ENCODE measurements around the gene TRIM60.
"Not testable (repeated sequence)": the region's sequence is repeated elsewhere in the genome, so short reads cannot be mapped to it uniquely, and the experiment has no call there.

- TF ChIP-seq GATA2 (IDR thresholded peaks at IDR 0.05; ENCODE audit: insufficient read depth, insufficient read length, low read depth, low read length); POLR2A (IDR thresholded peaks at IDR 0.05; ENCODE audit: low read depth, low read length); POLR2AphosphoS5 (IDR thresholded peaks at IDR 0.05; ENCODE audit: insufficient read depth, low read depth, low read length); FOS (IDR thresholded peaks at IDR 0.05; ENCODE audit: borderline replicate concordance, insufficient read depth, low read length); JUN (IDR thresholded peaks at IDR 0.05; ENCODE audit: borderline replicate concordance, insufficient read depth, insufficient read length, low read depth): not testable (repeated sequence)
- TF ChIP-seq, protein P1, sequence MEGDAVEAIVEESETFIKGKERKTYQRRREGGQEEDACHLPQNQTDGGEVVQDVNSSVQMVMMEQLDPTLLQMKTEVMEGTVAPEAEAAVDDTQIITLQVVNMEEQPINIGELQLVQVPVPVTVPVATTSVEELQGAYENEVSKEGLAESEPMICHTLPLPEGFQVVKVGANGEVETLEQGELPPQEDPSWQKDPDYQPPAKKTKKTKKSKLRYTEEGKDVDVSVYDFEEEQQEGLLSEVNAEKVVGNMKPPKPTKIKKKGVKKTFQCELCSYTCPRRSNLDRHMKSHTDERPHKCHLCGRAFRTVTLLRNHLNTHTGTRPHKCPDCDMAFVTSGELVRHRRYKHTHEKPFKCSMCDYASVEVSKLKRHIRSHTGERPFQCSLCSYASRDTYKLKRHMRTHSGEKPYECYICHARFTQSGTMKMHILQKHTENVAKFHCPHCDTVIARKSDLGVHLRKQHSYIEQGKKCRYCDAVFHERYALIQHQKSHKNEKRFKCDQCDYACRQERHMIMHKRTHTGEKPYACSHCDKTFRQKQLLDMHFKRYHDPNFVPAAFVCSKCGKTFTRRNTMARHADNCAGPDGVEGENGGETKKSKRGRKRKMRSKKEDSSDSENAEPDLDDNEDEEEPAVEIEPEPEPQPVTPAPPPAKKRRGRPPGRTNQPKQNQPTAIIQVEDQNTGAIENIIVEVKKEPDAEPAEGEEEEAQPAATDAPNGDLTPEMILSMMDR (IDR thresholded peaks at IDR 0.05; ENCODE audit: extremely low read depth in 1 of 2, insufficient read depth in 1 of 2, low read depth in 1 of 2, low read length in 2 of 2), result not testable (repeated sequence)
These were observed 41.0 kb upstream of the TRIM60 start for GRCh38 chr4:164990786-164991185.

Data from endothelial cell of umbilical vein (primary cell).